ENCODE data around the gene ICAM3. TPM values are rescaled to one million over a fixed set of nuclear protein-coding genes. Genes with fewer than 3 reads are reported as not detected.
"Not testable (repeated sequence)": the region's sequence is repeated elsewhere in the genome, so short reads cannot be mapped to it uniquely, and the experiment has no call there.

The ICAM3 gene
- total RNA-seq, 1 donor = 151 TPM

- Histone ChIP-seq H3K4me3 (ENCODE audit: low read length) (no peak overlapping the region), H3K9me3 (ENCODE audit: low read depth, low read length) (no peaks in the 10 kb centered on the region), H3K4me1 (ENCODE audit: insufficient read depth, low read length) (no peaks in the 10 kb centered on the region), H3K27me3 (ENCODE audit: insufficient read depth, low read length) (no peaks in the 10 kb centered on the region)
Measured at GRCh38 chr19:10363789-10364281, 24.4 kb upstream of the ICAM3 start.

GRCh38 chr19:10362259-10362658, 22.8 kb upstream of the ICAM3 start:
- Histone ChIP-seq H3K27me3 (ENCODE audit: insufficient read depth, low read length) (no peaks in the 10 kb centered on the region), H3K4me3 (ENCODE audit: low read length) (no peak overlapping the region), H3K9me3 (ENCODE audit: low read depth, low read length) (no peaks in the 10 kb centered on the region), H3K4me1 (ENCODE audit: insufficient read depth, low read length) (no peaks in the 10 kb centered on the region)

- H3K27me3 ChIP-seq (ENCODE audit: insufficient read depth, low read length) = no peaks in the 10 kb centered on the region
- no peak overlapping the region for H3K4me3 ChIP-seq (ENCODE audit: low read length)
- H3K9me3 ChIP-seq (ENCODE audit: low read depth, low read length) = no peaks in the 10 kb centered on the region
- H3K4me1 ChIP-seq (ENCODE audit: insufficient read depth, low read length) = no peaks in the 10 kb centered on the region
Measured at GRCh38 chr19:10361569-10362011, 22.2 kb upstream of the ICAM3 start.

GRCh38 chr19:10356431-10356830, 17.0 kb upstream of the ICAM3 start:
- Histone ChIP-seq H3K9me3 (ENCODE audit: low read depth, low read length) (no peaks in the 10 kb centered on the region), H3K27me3 (ENCODE audit: insufficient read depth, low read length) (no peaks in the 10 kb centered on the region), H3K4me1 (ENCODE audit: insufficient read depth, low read length) (no peaks in the 10 kb centered on the region), H3K4me3 (ENCODE audit: low read length) (no peak overlapping the region)

- H3K27me3 ChIP-seq (ENCODE audit: insufficient read depth, low read length) = no peaks in the 10 kb centered on the region
- H3K9me3 ChIP-seq (ENCODE audit: low read depth, low read length) = no peaks in the 10 kb centered on the region
- H3K4me3 ChIP-seq (ENCODE audit: low read length) = no peak overlapping the region
- no peaks in the 10 kb centered on the region for H3K4me1 ChIP-seq (ENCODE audit: insufficient read depth, low read length)
Measured at GRCh38 chr19:10353793-10354391, 14.5 kb upstream of the ICAM3 start.

- H3K4me3 ChIP-seq (ENCODE audit: low read length) = no peak overlapping the region
- no peaks in the 10 kb centered on the region for H3K9me3 ChIP-seq (ENCODE audit: low read depth, low read length)
- no peaks in the 10 kb centered on the region for H3K4me1 ChIP-seq (ENCODE audit: insufficient read depth, low read length)
- H3K27me3 ChIP-seq (ENCODE audit: insufficient read depth, low read length) = no peaks in the 10 kb centered on the region
Measured at GRCh38 chr19:10352764-10353671, 13.6 kb upstream of the ICAM3 start.

GRCh38 chr19:10346509-10346908, 7.1 kb upstream of the ICAM3 start:
- Histone ChIP-seq H3K4me3 (ENCODE audit: low read length) (no peak overlapping the region), H3K27me3 (ENCODE audit: insufficient read depth, low read length) (no peaks in the 10 kb centered on the region), H3K9me3 (ENCODE audit: low read depth, low read length) (no peaks in the 10 kb centered on the region), H3K4me1 (ENCODE audit: insufficient read depth, low read length) (peaks cover 30% of the 10 kb centered on the region)

- no peaks in the 10 kb centered on the region for H3K27me3 ChIP-seq (ENCODE audit: insufficient read depth, low read length)
- peaks cover 42% of the 10 kb centered on the region for H3K4me1 ChIP-seq (ENCODE audit: insufficient read depth, low read length)
- H3K4me3 ChIP-seq (ENCODE audit: low read length) = no peak overlapping the region
- H3K9me3 ChIP-seq (ENCODE audit: low read depth, low read length) = no peaks in the 10 kb centered on the region
Measured at GRCh38 chr19:10344780-10345179, 5.4 kb upstream of the ICAM3 start.

- Histone ChIP-seq H3K4me1 (ENCODE audit: insufficient read depth, low read length) (peaks cover 55% of the 10 kb centered on the region), H3K4me3 (ENCODE audit: low read length) (no peak overlapping the region), H3K9me3 (ENCODE audit: low read depth, low read length) (no peaks in the 10 kb centered on the region), H3K27me3 (ENCODE audit: insufficient read depth, low read length) (no peaks in the 10 kb centered on the region)
Measured at GRCh38 chr19:10343495-10343894, 4.1 kb upstream of the ICAM3 start.

GRCh38 chr19:10339977-10340376, 553 bp upstream of the ICAM3 start:
- Histone ChIP-seq H3K4me1 (ENCODE audit: insufficient read depth, low read length) (peaks cover 51% of the 10 kb centered on the region), H3K9me3 (ENCODE audit: low read depth, low read length) (no peaks in the 10 kb centered on the region), H3K27me3 (ENCODE audit: insufficient read depth, low read length) (no peaks in the 10 kb centered on the region), H3K4me3 (ENCODE audit: low read length) (no peak overlapping the region)

- no peaks in the 10 kb centered on the region for H3K27me3 ChIP-seq (ENCODE audit: insufficient read depth, low read length)
- peak overlapping the region; percentile 68 for H3K4me3 ChIP-seq (ENCODE audit: low read length)
- H3K9me3 ChIP-seq (ENCODE audit: low read depth, low read length) = no peaks in the 10 kb centered on the region
- peaks cover 58% of the 10 kb centered on the region for H3K4me1 ChIP-seq (ENCODE audit: insufficient read depth, low read length)
Measured at GRCh38 chr19:10338940-10339339, 484 bp downstream of the ICAM3 start.

- peaks cover 75% of the 10 kb centered on the region for H3K4me1 ChIP-seq (ENCODE audit: insufficient read depth, low read length)
- H3K27me3 ChIP-seq (ENCODE audit: insufficient read depth, low read length); H3K9me3 ChIP-seq (ENCODE audit: low read depth, low read length); H3K4me3 ChIP-seq (ENCODE audit: low read length): not testable (repeated sequence)
Measured at GRCh38 chr19:10336725-10337124, 2.7 kb downstream of the ICAM3 start.

- Histone ChIP-seq H3K9me3 (ENCODE audit: low read depth, low read length) (no peaks in the 10 kb centered on the region), H3K27me3 (ENCODE audit: insufficient read depth, low read length) (no peaks in the 10 kb centered on the region), H3K4me3 (ENCODE audit: low read length) (no peak overlapping the region), H3K4me1 (ENCODE audit: insufficient read depth, low read length) (peaks cover 72% of the 10 kb centered on the region)
Measured at GRCh38 chr19:10335352-10335985, 4.0 kb downstream of the ICAM3 start.

GRCh38 chr19:10334588-10335351, 4.7 kb downstream of the ICAM3 start:
- no peaks in the 10 kb centered on the region for H3K9me3 ChIP-seq (ENCODE audit: low read depth, low read length)
- H3K4me1 ChIP-seq (ENCODE audit: insufficient read depth, low read length) = peaks cover 65% of the 10 kb centered on the region

More at GRCh38 chr19:10334588-10335351, 4.7 kb downstream of the ICAM3 start:
- no peak overlapping the region for H3K4me3 ChIP-seq (ENCODE audit: low read length)
- no peaks in the 10 kb centered on the region for H3K27me3 ChIP-seq (ENCODE audit: insufficient read depth, low read length)
